Liver (tissue), 9 donors: ENCODE data around the gene SPHKAP. TPM values are rescaled to one million over a fixed set of nuclear protein-coding genes. Genes with fewer than 3 reads are reported as not detected.

Experiments used
- DNase-seq: peaks from one replicate; pipeline ENCODE4 v3.0.0-alpha.2; 2017; ENCODE audit warnings: low spot score
- H3K27ac ChIP-seq, 2 donors: one replicate each; pipeline ENCODE4 v1.7.0; 2013; ENCODE audit warnings: inconsistent platforms in 2 of 2, low read length in 2 of 2, control low read depth in 1 of 2, low read depth in 1 of 2, mild to moderate bottlenecking in 1 of 2
- H3K27me3 ChIP-seq, 4 donors: one replicate each; pipeline versions ENCODE4 v1.6.1 to v1.7.0; 2013; ENCODE audit warnings: low read length in 3 of 4, inconsistent platforms in 1 of 4, mild to moderate bottlenecking in 1 of 4, moderate library complexity in 1 of 4; ENCODE audit not compliant: control insufficient read depth in 4 of 4, insufficient read depth in 4 of 4
- H3K36me3 ChIP-seq, 4 donors: one replicate each; pipeline versions ENCODE4 v1.6.1 to v1.7.0; 2013; ENCODE audit warnings: low read length in 3 of 4, mild to moderate bottlenecking in 3 of 4, low read depth in 1 of 4, moderate library complexity in 1 of 4; ENCODE audit not compliant: control insufficient read depth in 4 of 4, insufficient read depth in 3 of 4
- H3K4me1 ChIP-seq, 4 donors: one replicate each; pipeline versions ENCODE4 v1.6.1 to v1.7.0; 2013; ENCODE audit warnings: low read length in 3 of 4, mild to moderate bottlenecking in 3 of 4, moderate library complexity in 1 of 4; ENCODE audit not compliant: control insufficient read depth in 4 of 4, insufficient read depth in 4 of 4
- H3K4me3 ChIP-seq, 3 donors: one replicate each; pipeline versions ENCODE4 v1.6.1 to v1.7.0; 2013; ENCODE audit warnings: low read length in 3 of 3, control low read depth in 1 of 3, low read depth in 1 of 3, mild to moderate bottlenecking in 1 of 3
- H3K9ac ChIP-seq, 2 donors: one replicate each; pipeline ENCODE4 v1.7.0; 2013; ENCODE audit warnings: low read length in 2 of 2, mild to moderate bottlenecking in 2 of 2, moderate library complexity in 2 of 2, control low read depth in 1 of 2, low read depth in 1 of 2
- H3K9me3 ChIP-seq, 4 donors: one replicate each; pipeline versions ENCODE4 v1.6.1 to v1.7.0; 2013; ENCODE audit warnings: low read length in 3 of 4; ENCODE audit not compliant: control insufficient read depth in 4 of 4
- ATF3 ChIP-seq: IDR thresholded peaks from 2 replicates; pipeline ENCODE4 v1.6.1; 2016; ENCODE audit warnings: antibody characterized with exemption
- CTCF ChIP-seq: fragments of 150-350 bp; IDR thresholded peaks from 2 replicates; pipeline ENCODE4 v1.5.1; 2017; ENCODE audit warnings: improper control_type of control experiment, low read depth, low read length; ENCODE audit not compliant: missing input control
- EGR1 ChIP-seq, 2 donors: IDR thresholded peaks; 2 replicates each; pipeline ENCODE4 v1.6.1; 2016 to 2018; ENCODE audit warnings: antibody characterized with exemption in 2 of 2, low read depth in 2 of 2
- FOXA1 ChIP-seq: IDR thresholded peaks from 2 replicates; pipeline ENCODE4 v1.6.1; 2016; ENCODE audit warnings: antibody characterized with exemption
- FOXA2 ChIP-seq: IDR thresholded peaks from 2 replicates; pipeline ENCODE4 v1.6.1; 2016; ENCODE audit warnings: antibody characterized with exemption
- HNF4G ChIP-seq: IDR thresholded peaks from 2 replicates; pipeline ENCODE4 v1.6.1; 2016; ENCODE audit warnings: antibody characterized with exemption
- JUND ChIP-seq, 2 donors: IDR thresholded peaks; 2 replicates each; pipeline ENCODE4 v1.6.1; 2016; ENCODE audit warnings: antibody characterized with exemption in 2 of 2
- MAX ChIP-seq: IDR thresholded peaks from 2 replicates; pipeline ENCODE4 v1.6.1; 2016; ENCODE audit warnings: antibody characterized with exemption
- NR2F2 ChIP-seq: IDR thresholded peaks from 2 replicates; pipeline ENCODE4 v1.6.1; 2016; ENCODE audit warnings: antibody characterized with exemption
- RAD21 ChIP-seq, 2 donors: IDR thresholded peaks; 2 replicates each; pipeline ENCODE4 v1.6.1; 2016; ENCODE audit warnings: antibody characterized with exemption in 2 of 2, mild to moderate bottlenecking in 2 of 2
- REST ChIP-seq: IDR thresholded peaks from 2 replicates; pipeline ENCODE4 v1.6.1; 2016; ENCODE audit warnings: antibody characterized with exemption, mild to moderate bottlenecking
- RXRA ChIP-seq, 2 donors: IDR thresholded peaks; 2 replicates each; pipeline ENCODE4 v1.6.1; 2017 to 2018; ENCODE audit warnings: antibody characterized with exemption in 2 of 2, mild to moderate bottlenecking in 1 of 2
- SP1 ChIP-seq: IDR thresholded peaks from 2 replicates; pipeline ENCODE4 v1.6.1; 2018; ENCODE audit warnings: antibody characterized with exemption, mild to moderate bottlenecking
- TAF1 ChIP-seq: conservative IDR thresholded peaks from 2 replicates; pipeline ENCODE4 v1.6.1; 2016; ENCODE audit warnings: antibody characterized with exemption, mild to moderate bottlenecking
- YY1 ChIP-seq: IDR thresholded peaks from 2 replicates; pipeline ENCODE4 v1.6.1; 2016; ENCODE audit warnings: antibody characterized with exemption, mild to moderate bottlenecking
- ZBTB33 ChIP-seq: IDR thresholded peaks from 2 replicates; pipeline ENCODE4 v1.6.1; 2016; ENCODE audit warnings: antibody characterized with exemption
- WGBS: extraction: QIAGEN DNeasy Blood & Tissue Kit; methylation state at CpG from one replicate; pipeline ENCODE4 v1.1.7; 2013; 5-methylcytosine and 5-hydroxymethylcytosine counted together
- polyA plus RNA-seq, 2 donors: library from polyadenylated mRNA; stranded (reverse) in 1 of 2; unstranded in 1 of 2; fragments of 200-250 nt in 1 of 2; fragments of >200 nt in 1 of 2; fragmentation: Nextera tagmentation in 1 of 2; extraction: Ambion mirVana in 1 of 2; gene quantifications; one replicate each; pipeline versions ENCODE4 v1.2.1 to v1.2.3, GENCODE V29; 2013 to 2015
- total RNA-seq, 2 donors: library from RNA; depleted of rRNA; stranded (reverse); fragments of >200 nt; gene quantifications; one replicate each; pipeline ENCODE4 v1.2.3, GENCODE V29; 2014
- donor health status: healthy.
- donor health status: healthy.
- donor health status: healthy.
- donor health status: healthy.
- donor health status: healthy.

The SPHKAP gene
- total and polyA plus RNA-seq, 4 donors: not detected

GRCh38 chr2:227932403-227932802 is 249.1 kb downstream of the SPHKAP start:
- H3K9ac ChIP-seq: no peak overlapping the region
- TF ChIP-seq YY1 (no peak), ATF3 (no peak), FOXA1 (no peak), ZBTB33 (no peak), FOXA2 (no peak), TAF1 (no peak), HNF4G (no peak), SP1 (no peak), EGR1 (IDR thresholded peaks at IDR 0.05; ENCODE audit: low read depth in 2 of 2) (no peak)
- H3K27me3 ChIP-seq: peaks cover 0 to 4% (median 0%) of the 10 kb centered on the region in 4 donors
- 64% methylated on average over 2 of the region's 2 CpGs for WGBS
- H3K4me3 ChIP-seq: no peak overlapping the region
- DNase-seq: no peak
- no peak overlapping the region for H3K27ac ChIP-seq
- no peaks in the 10 kb centered on the region for H3K36me3 ChIP-seq
- no peaks in the 10 kb centered on the region for H3K4me1 ChIP-seq
- peaks cover 0 to 6% (median 1%) of the 10 kb centered on the region in 4 donors for H3K9me3 ChIP-seq

- Histone ChIP-seq H3K27ac (no peak overlapping the region), H3K9me3 (peaks cover 0 to 8% (median 3%) of the 10 kb centered on the region in 4 donors), H3K4me1 (no peaks in the 10 kb centered on the region), H3K27me3 (peaks cover 0 to 4% (median 0%) of the 10 kb centered on the region in 4 donors), H3K36me3 (no peaks in the 10 kb centered on the region), H3K4me3 (no peak overlapping the region), H3K9ac (no peak overlapping the region)
- TF ChIP-seq JUND (IDR thresholded peaks at IDR 0.05): no peak
- TF ChIP-seq ZBTB33: no peak
- TF ChIP-seq FOXA1: no peak
- no peak for TF ChIP-seq RXRA (IDR thresholded peaks at IDR 0.05)
- TF ChIP-seq SP1: no peak
- TF ChIP-seq NR2F2: no peak
- TF ChIP-seq TAF1: no peak
- TF ChIP-seq REST: no peak
- TF ChIP-seq CTCF: no peak
- TF ChIP-seq MAX: no peak
- no peak for TF ChIP-seq EGR1 (IDR thresholded peaks at IDR 0.05; ENCODE audit: low read depth in 2 of 2)
- no peak for TF ChIP-seq YY1
- TF ChIP-seq RAD21 (IDR thresholded peaks at IDR 0.05): no peak
- 83% methylated on average over 6 of the region's 6 CpGs for WGBS
- DNase-seq: no peak
These were observed 249.5 kb downstream of the SPHKAP start for GRCh38 chr2:227932001-227932400.
